Erythroblast (primary cell): ENCODE measurements around the gene EP400.

Experiments used
- DNase-seq, 2 experiments: peaks; one replicate each; lab custom pipeline; 2025; lab: John Stamatoyannopoulos, UW
- GATA1 ChIP-seq: IDR thresholded peaks from 2 replicates; pipeline ENCODE4 v1.6.1; 2011; ENCODE audit warnings: low read depth, mild to moderate bottlenecking, control low read depth, low read length, moderate library complexity
- POLR2A ChIP-seq: IDR thresholded peaks from 2 replicates; pipeline ENCODE4 v1.6.1; 2011; ENCODE audit warnings: mild to moderate bottlenecking, low read length

The EP400 gene, protein sequence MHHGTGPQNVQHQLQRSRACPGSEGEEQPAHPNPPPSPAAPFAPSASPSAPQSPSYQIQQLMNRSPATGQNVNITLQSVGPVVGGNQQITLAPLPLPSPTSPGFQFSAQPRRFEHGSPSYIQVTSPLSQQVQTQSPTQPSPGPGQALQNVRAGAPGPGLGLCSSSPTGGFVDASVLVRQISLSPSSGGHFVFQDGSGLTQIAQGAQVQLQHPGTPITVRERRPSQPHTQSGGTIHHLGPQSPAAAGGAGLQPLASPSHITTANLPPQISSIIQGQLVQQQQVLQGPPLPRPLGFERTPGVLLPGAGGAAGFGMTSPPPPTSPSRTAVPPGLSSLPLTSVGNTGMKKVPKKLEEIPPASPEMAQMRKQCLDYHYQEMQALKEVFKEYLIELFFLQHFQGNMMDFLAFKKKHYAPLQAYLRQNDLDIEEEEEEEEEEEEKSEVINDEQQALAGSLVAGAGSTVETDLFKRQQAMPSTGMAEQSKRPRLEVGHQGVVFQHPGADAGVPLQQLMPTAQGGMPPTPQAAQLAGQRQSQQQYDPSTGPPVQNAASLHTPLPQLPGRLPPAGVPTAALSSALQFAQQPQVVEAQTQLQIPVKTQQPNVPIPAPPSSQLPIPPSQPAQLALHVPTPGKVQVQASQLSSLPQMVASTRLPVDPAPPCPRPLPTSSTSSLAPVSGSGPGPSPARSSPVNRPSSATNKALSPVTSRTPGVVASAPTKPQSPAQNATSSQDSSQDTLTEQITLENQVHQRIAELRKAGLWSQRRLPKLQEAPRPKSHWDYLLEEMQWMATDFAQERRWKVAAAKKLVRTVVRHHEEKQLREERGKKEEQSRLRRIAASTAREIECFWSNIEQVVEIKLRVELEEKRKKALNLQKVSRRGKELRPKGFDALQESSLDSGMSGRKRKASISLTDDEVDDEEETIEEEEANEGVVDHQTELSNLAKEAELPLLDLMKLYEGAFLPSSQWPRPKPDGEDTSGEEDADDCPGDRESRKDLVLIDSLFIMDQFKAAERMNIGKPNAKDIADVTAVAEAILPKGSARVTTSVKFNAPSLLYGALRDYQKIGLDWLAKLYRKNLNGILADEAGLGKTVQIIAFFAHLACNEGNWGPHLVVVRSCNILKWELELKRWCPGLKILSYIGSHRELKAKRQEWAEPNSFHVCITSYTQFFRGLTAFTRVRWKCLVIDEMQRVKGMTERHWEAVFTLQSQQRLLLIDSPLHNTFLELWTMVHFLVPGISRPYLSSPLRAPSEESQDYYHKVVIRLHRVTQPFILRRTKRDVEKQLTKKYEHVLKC (N-terminal part only)

DNA sequence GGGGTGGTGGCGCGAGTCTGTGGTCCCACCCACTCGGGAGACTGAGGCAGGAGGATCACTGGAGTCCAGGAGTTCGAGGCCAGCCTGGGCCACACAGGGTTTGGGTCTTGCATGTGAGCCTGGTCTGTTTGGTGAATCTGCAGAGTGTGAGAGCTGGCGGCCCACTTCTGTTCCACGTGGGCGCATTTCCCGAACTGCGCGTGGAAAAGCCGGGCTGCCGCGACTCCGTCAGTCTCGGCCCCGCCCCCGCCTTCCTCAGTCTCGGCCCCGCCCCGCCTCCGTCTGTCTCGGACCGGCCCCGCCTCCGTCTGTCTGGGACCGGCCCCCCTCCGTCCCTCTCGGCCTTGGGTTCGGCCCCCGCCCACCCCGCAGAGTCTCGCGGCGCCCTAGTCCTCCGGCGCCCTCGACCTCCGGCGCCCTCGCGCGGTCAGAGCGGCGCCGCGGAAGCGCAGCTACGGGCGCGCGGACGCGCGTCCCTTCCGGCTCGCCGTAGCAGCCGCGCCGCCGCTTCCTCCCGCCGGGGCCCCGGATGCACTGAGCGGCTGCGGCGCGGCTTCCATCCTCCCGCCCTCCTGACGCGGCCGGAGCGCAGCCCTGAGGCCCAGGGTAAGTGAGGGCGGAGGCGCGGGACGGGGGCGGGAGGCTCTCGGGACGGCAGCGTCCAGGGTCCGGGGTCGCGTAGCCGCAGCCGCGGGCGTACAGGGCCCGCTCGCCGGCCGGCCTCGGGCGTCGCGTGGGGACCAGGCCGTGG lies at the start of gene EP400:
TSS of gene EP400 (plus strand) at position 512 of the 751 bp plus-strand sequence. CDS start 10,678 bp downstream, outside the sequence.
- TF ChIP-seq GATA1 (no peak), POLR2A (peak; percentile 50)
- peak; percentile 95 to 97 for DNase-seq

DNA sequence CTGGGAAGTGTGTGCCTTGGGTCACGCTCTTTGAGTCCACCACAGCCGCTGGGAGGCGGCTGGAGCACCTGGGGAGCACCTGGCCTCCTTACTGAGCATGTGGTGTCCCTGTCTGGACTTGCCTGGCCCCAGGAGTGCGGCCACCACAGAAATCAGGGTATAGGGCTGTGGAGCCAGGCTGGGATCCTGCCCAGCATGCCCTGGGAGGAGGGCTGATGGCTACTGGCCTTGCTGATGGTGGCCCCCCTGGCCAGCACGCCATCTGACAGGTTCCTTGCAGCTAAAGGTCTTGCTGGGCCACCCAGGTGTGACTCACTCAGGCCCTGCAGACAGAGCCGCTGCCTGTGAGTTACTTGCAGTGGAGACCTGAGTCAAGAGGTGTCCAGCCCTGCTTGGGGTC lies 49.3 kb upstream of the EP400 start:
- no peak for DNase-seq
- TF ChIP-seq POLR2A = no peak
- no peak for TF ChIP-seq GATA1

DNA sequence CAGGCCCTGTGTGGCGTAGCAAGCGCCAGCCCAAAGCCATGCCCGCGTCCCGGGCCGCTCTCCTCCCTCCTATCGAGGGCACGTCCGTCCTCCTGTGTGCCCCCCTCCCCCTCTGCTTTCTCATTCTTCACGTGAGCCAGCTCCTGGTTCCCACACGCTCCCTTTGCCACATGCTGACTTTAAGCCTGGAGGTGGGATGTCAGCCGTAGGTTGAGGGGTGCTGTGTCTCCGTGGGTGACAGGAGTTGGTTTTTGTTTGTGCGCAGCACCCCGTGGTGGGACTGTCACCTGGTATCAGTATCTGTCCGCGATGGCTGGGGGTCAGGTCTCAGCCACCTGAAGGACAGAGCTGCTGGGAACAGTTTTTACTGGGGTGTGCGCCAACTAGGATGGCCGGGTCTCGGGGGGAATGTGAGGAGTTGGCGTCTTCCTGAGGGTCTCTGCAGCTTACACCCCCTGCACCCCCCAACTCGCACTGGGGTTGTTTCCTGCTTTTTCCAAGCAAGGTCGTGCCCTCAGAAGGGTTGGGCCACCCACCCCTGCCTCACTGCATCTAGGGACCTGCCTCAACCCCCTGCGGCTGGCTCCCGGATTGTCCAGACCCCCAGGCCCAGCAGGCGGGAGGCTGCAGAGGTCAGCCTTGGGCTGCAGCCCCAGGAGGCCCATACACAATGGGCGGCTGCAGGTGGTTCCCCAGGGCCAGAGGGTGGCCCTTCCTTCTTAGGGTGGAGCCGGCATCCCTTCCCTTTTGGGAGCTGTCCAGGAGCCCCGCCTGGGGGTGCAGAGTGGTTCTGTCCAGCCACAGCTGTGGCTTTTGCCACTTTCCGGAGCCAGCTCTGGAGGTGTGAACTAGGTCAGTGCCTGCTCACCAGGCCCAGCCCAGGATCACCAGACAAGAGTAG lies 48.1 kb upstream of the EP400 start:
- no peak for DNase-seq
- TF ChIP-seq GATA1 = no peak
- TF ChIP-seq POLR2A = no peak

DNA sequence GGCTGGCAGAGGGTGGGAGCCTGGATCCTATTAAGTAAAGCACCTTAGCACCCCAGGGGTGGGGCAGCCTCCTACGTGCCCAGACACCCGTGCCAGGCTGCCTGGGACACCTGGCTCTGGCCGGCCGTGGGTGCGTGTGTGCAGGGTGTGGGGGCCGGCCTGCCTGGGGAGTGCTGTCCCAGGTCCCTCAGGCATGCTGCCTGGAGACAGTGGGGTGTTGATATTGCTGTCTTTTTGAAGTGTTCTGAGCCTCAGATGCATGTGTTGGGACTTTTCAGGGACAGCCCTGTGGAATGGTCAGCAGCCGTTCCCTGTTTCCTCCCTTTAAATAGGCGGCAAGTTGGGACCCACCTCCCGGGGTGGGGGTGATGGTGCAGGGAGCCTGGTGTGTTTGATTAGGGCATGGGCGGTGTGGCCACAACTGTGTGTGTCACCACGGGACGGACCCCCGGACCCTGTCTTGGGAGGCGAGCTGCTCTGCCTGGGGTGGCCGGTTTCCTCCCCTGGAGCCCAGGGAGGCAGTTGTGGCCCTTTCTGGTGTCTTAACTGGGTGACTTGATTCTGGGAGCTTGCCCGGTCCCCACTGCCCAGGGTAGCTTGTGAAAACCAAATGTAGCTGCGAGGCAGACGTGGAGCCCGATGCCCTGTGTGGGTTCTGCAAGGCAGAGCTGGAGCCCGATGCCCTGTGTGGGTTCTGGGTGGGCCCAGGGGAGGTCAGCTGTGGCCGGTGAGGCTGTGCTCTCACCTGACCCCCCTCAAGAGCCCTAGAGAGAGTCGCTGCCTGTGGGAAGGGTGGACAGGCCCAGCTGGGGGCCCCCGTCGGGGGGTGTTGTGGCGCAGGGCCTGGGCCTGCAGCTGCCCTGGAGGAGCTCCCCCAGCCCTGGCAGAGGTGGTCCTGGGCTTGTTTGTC lies 47.2 kb upstream of the EP400 start:
- DNase-seq = no peak
- no peak for TF ChIP-seq GATA1
- TF ChIP-seq POLR2A = no peak

DNA sequence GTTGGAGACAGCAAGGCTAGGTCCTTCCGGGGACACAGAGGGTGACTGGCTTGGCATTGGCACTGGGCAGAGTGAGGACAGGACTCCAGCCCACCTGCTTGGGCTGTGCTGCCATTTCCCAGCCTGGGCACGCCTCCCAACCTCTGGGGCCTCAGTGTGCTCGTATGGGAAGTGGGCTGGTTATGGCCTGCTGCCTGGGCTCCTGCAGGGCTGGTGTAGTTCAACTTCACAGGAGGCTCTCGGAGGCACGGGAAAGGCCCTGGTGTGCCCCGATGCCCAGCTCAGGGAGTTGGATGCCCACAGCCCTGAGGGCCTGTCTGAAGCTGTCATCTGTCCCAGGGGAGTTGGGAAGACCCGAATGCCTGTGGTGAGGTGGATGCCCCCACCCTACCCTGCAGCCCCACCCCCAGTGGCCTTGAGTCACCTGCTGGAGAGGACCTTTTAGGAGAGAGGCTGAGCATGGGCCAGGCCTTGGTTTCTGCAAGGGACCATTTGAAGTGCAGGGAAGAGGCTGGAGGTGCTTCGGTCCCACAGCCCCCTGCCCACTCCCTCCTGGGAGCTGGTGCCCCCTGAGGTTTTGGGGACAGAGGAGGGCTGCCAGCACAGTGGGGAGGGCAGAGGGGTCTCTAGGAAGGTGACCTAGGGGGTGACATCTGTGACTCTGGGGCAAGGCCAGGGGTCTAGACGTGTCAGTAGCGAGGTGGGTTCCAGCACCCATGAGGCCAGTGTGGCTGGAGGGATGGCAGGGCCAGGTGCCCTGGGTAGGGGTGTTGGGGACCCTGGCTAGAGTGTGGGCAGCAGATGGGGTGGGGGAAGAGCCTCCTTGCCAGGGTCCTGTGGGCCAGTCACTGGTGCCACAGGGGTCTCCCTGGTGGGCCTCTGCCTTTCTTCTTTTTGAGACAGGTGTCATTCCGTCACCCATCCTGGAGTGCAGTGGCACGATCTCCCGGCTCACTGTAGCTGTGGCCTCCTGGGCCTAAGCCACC lies 46.2 kb upstream of the EP400 start:
- DNase-seq = no peak
- TF ChIP-seq POLR2A = no peak
- no peak for TF ChIP-seq GATA1

DNA sequence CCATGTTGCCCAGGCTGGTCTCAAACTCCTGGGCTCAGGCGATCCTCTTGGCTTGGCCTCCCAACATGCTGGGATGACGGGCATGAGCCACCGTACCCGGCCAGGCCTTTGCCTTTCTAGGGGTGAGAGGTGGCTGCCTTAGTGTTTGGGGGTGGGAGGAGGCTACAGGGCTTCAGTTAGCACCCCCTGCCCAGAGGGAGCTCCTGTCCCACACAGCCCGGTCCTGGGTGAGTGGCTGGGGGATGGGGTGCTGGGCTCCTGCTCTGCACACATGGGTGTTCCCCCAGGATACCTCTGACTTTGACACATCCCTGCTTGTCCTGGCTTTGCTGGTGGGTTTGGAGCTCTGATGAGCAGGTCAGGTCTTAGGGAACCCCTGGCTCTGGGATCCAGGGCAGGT lies 45.4 kb upstream of the EP400 start:
- no peak for DNase-seq
- TF ChIP-seq POLR2A (no peak), GATA1 (no peak)

DNA sequence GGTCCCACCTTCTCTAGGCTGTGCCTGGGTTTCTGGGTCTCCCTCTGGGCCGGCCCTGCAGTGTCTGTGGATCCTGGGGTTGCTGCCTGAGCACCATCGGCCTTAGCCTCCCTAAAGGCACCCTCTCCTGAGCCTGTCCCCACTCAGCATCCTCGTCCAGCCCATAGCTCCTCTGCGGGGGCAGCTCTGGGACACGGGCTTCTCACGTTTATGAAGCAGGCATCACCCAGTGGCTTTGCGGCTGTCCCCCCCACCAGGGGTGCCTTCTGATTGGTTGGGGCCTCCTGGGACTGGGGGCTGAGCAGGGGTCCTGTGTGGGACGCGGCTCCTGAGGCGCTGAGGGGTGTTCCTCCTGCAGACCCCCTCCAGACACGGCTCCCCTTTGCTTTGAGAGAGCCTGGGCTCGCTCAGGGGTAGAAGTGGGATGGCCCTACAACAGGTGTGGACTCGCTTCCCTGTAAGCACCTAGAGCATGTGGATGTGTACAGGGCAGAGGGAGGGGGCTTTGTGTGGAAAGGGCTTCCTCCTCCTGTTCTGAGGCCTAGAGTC lies 44.6 kb upstream of the EP400 start:
- TF ChIP-seq GATA1 = no peak
- no peak for TF ChIP-seq POLR2A

DNA sequence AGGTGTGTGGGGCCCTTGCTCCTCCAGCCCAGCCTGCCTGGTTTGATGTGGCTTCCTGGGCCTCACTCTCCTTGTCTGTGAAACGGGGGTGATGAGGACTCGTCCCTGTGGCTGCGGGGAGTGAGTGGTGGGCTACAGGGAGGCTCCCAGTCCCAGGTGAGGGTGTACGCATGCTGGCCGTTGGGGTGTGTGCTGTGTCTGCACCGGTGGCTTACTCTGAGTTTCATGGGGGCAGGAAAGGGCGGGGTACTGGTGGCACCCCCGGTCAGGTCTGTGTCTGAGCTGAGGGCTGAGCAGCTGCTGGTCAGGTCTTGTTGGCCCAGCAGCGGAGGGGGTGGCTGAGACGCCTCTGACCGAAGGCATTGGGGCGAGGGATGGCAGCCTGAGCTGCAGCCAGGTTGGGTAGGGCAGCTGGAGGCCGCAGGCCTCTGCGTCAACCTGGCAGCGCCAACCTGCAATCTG lies 44.1 kb upstream of the EP400 start:
- no peak for DNase-seq
- TF ChIP-seq POLR2A (no peak), GATA1 (no peak)

More for the DNA sequence above, 44.6 kb upstream of the EP400 start:
- DNase-seq = no peak

DNA sequence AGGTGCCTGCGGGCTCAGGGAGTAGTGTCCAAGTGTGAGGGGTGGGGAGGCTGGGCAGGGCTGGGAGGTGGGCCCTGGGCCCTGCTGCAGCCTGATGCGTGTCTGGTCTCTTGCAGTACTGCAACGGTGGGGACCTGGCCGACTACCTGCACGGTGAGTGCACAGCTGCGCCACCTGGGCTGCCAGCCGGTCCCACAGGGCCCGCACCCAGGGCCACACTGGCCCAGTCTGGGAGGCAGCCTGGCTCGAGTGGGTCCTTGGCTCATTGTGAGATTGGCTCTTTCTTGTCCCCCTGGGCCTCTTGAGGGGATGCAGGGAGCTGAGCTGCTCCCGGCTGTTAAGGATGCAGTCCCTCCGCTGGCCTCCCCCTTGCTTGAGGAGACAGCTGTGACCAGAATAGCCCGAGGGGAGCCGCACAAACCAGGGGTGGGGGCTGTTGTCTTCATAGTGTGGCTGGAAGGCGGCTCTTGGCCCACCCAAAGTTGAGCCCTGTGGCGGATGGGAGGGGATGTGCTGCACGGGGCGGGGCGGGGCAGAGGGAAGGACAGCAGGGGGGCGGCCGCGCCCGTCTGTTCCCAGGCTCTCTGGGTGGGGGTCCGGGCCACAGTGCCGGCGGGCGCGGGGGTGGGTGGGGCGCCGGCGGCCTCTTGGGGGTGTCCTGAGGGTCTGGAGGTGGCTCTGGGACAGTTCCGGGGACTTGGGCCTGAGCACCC lies 42.2 kb upstream of the EP400 start:
- TF ChIP-seq POLR2A (no peak), GATA1 (no peak)
- no peak for DNase-seq
